ENCODE data around the gene TBC1D25. TPM values are rescaled to one million over a fixed set of nuclear protein-coding genes. Genes with fewer than 3 reads are reported as not detected.

The TBC1D25 gene
- polyA plus RNA-seq, 1 of the 3 experiments (the other 2 are of a cell fraction) = 18.4 TPM

- TF ChIP-seq REST (IDR thresholded peaks at IDR 0.05; ENCODE audit: low read depth, low read length) (no peak), TAF1 (IDR thresholded peaks at IDR 0.05; ENCODE audit: borderline replicate concordance, low read depth, low read length) (no peak), USF1 (IDR thresholded peaks at IDR 0.05; ENCODE audit: borderline replicate concordance, low read depth) (no peak), FOSL2 (IDR thresholded peaks at IDR 0.05; ENCODE audit: borderline replicate concordance, low read depth) (no peak), GABPA (IDR thresholded peaks at IDR 0.05; ENCODE audit: low read depth) (no peak), YY1 (IDR thresholded peaks at IDR 0.05; ENCODE audit: low read depth) (no peak)
Measured at GRCh38 chrX:48595929-48596328, 56.4 kb downstream of the TBC1D25 start (continued).

- Histone ChIP-seq H3F3A (replicated peaks; ENCODE audit: insufficient read depth) (no peaks in the 10 kb centered on the region), H3K79me2 (ENCODE audit: insufficient read depth) (peaks cover 9% of the 10 kb centered on the region; the same call in 1 of the 2 replicates), H4K20me1 (ENCODE audit: insufficient read depth) (no peaks in the 10 kb centered on the region), H3K4me3 (ENCODE audit: low read depth in 2 of 2, low read length in 1 of 2) (peak within 1 kb of the TSS; percentile 58 to 73), H3K27me3 (ENCODE audit: insufficient read depth) (no peaks in the 10 kb centered on the region), H3K4me1 (ENCODE audit: control insufficient read depth in 1 of 2, insufficient read depth in 2 of 2, low read depth in 1 of 2, low read length in 1 of 2) (peaks cover 0 to 6% of the 10 kb centered on the region in 2 experiments; a peak in 1 of 4 replicates), H2AFZ (ENCODE audit: low read depth) (peak within 1 kb of the TSS; percentile 79), H3K36me3 (replicated peaks in 1 of 2; ENCODE audit: control insufficient read depth in 1 of 2, insufficient read depth in 2 of 2, low read length in 1 of 2) (peaks cover 0 to 17% of the 10 kb centered on the region in 2 experiments), H3K27ac (ENCODE audit: low read depth in 2 of 2, low read length in 1 of 2) (peak within 1 kb of the TSS; percentile 91 to 98), H3K9me3 (no peaks in the 10 kb centered on the region), H3K9me2 (no peaks in the 10 kb centered on the region), H3K9ac (peak within 1 kb of the TSS; percentile 95), H3K4me2 (peak within 1 kb of the TSS; percentile 75)
- ChIA-PET POLR2A (interaction anchor here (0.5 to 0.9 kb wide), 3 partner anchors 300 to 527 kb away, joined by 3 to 7 read pairs (median 4); partner anchors contain the start of genes GRIPAP1, PQBP1 and TIMM17B), CTCF (no interaction called here)
- WGBS (ENCODE audit: low lambda C conversion rate) = 21% methylated on average over 35 of the region's 62 CpGs
- peak; percentile 91 for DNase-seq
- TF ChIP-seq FOSL2 (IDR thresholded peaks at IDR 0.05; ENCODE audit: borderline replicate concordance, low read depth) = no peak
- TF ChIP-seq SIN3A (IDR thresholded peaks at IDR 0.05; ENCODE audit: borderline replicate concordance, low read depth, low read length) = no peak
- no peak for TF ChIP-seq CHD2 (IDR thresholded peaks at IDR 0.05; ENCODE audit: low read length, partially characterized antibody)
- no peak for TF ChIP-seq TCF12 (IDR thresholded peaks at IDR 0.05)
- TF ChIP-seq USF1 (IDR thresholded peaks at IDR 0.05; ENCODE audit: borderline replicate concordance, low read depth) = no peak
- peak; percentile 95 for TF ChIP-seq YY1 (IDR thresholded peaks at IDR 0.05; ENCODE audit: low read depth)
- no peak for TF ChIP-seq GABPA (IDR thresholded peaks at IDR 0.05; ENCODE audit: low read depth)
- TF ChIP-seq IRF3 (IDR thresholded peaks at IDR 0.05; ENCODE audit: low read depth, low read length) = no peak
- TF ChIP-seq ELF1 (IDR thresholded peaks at IDR 0.05) = no peak
- TF ChIP-seq NRF1 (IDR thresholded peaks at IDR 0.05; ENCODE audit: low read depth, low read length) = peak; percentile 94
- no peak for TF ChIP-seq ZBTB33 (IDR thresholded peaks at IDR 0.05; ENCODE audit: borderline replicate concordance, low read depth)
- no peak for TF ChIP-seq PBX3 (IDR thresholded peaks at IDR 0.05)
- peak; percentile 52 for TF ChIP-seq POLR2AphosphoS5 (IDR thresholded peaks at IDR 0.05; ENCODE audit: low read depth, low read length)
- TF ChIP-seq RAD21 (IDR thresholded peaks at IDR 0.05; ENCODE audit: low read length) = no peak
- no peak for TF ChIP-seq FOXJ3 (CRISPR knock-in tag; IDR thresholded peaks at IDR 0.05)
- no peak for TF ChIP-seq GATA2 (CRISPR knock-in tag; IDR thresholded peaks at IDR 0.05)
- TF ChIP-seq EP300 (IDR thresholded peaks at IDR 0.05; ENCODE audit: borderline replicate concordance in 1 of 2, low read depth in 1 of 2, low read length in 1 of 2) = no peak
- peak; percentile 12; the same call in 1 of the 2 replicates for TF ChIP-seq TAF1 (IDR thresholded peaks at IDR 0.05; ENCODE audit: borderline replicate concordance, low read depth, low read length)
Measured at GRCh38 chrX:48597353-48598264, 58.1 kb downstream of the TBC1D25 start, which contains the start of gene WDR13. Gene WDR13 (plus strand): TSS chrX:48597492. CDS start chrX:48597997, 505 bp downstream.
